Measurements from ENCODE around the gene SEC11A.
"Not testable (repeated sequence)": the region's sequence is repeated elsewhere in the genome, so short reads cannot be mapped to it uniquely, and the experiment has no call there.

Gene SEC11A

DNA sequence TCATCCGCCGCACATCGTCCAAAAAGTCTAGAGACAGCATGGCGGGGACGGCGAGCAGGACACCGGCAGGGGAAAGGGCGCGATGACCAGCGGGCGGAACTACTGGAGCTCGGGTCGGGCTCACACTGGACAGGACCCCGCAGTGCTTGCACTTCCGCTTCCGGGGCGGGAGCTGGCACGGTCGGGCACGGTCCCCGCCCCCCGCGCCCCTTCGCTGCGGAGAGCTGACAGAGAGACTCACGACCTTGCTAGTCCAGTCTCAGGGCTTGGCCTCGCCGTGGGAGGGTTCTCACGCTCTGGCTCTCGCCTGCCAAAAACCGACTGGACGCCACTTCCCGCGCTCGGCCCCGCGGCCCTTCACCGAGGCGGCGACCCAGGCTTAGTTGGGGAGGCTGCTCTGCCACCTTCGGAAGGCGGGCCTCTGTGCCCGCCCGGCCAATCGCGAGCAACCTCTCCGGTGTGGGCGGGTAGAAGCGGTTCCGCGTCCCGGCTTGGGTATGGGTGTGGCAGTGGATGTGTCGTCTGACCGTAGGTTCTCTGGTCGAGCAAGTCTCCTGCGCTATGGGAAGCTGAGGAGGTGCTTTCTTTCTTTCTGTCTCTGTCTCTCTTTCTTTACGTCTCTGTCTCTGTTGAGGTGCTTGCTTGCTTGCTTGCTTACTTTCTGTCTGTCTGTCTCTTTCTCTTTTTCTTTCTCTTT, at the start of gene SEC11A:
Gene SEC11A (minus strand): TSS at position 104 of the 697 bp plus-strand sequence. CDS start 64 bp downstream, at position 40.
- peak; percentile 91 for DNase-seq

DNA sequence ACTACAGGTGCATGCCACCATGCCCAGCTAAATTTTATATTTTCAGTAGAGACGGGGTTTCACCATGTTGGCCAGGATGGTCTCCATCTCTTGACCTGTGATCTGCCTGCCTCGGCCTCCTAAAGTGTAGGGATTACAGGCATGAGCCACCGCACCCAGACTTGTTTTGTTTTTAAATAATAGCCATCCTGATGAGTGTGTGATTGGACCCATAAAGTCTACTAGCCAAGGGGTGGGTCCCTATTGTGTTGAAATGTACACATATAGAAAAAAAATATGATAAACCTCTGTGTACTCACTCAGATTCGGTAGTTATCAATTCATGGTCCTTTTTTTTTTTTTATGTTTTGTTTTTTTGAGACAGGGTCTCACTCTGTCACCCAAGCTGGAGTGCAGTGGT, 49.7 kb upstream of the SEC11A start:
- DNase-seq = no peak

DNA sequence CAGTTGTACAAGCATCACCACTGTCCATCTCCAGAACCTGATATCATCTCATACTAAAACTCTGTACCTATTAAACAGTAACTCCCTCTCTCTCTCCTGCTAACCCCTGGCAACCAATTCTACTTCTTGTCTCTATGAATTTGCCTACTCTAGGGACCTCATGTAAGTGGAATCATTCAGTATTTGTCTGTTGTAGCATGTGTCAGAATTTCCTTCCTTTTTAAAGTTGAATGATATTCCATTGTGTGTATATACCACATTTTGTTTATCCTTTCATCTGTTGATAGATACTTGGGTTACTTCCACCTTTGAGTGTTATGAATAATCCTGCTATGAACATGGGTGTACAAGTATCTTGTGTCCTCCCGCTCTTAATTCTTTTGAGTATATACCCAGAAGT, 49.0 kb upstream of the SEC11A start:
- DNase-seq = no peak

DNA sequence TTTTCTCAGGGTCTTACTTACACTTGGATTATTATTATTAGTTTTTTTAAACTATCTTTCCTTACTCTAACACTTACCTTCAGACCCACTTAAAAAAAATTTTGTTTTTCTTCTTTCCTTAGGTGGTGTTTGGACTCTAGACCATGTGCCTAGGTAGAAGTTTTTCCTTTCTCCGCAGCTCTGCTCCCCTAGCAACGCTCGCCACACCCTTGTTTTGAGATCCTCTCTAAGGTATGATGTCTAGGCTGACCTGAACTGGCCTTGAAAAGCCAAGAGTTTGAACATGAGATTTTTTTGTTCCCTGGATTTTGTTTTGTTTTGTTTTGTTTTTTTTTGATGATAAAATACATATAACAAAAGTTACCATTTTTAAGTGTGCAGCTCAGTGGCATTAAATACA, 48.6 kb upstream of the SEC11A start:
- DNase-seq = no peak

DNA sequence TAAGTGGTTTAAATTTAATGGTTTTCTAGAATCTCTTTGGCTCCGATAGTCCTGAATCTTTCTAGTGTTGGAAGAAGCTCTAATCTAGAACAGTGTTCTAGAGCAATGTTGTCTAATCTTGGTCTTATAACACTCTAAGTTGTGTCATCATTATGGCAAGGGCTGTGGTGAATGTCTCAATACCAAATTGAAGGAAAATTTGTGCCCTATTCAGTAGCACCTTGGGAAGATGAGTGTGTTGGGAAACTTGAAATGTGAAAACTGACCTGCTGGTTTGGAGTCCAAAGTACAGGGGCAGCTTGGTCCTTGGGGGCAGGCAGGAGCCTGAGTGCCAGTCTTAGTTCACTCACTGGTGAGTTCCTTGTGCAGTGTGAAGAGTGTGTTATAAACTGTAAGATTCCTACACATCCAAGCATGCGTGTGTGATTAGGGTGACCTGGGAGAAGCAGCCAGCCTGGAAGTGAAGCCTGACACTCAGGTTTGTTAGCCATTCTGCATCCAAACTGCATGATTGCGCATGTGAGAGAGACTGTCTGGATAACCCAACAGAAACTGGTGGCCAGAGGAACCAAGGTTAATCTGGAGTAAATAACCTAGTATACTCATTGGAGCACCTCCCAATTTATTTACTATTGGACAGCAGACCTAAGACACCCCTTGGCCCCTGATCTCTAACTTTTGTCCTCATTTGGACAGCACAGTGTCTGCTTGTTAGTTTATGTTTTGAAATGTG, 47.1 kb upstream of the SEC11A start:
- no peak for DNase-seq

DNA sequence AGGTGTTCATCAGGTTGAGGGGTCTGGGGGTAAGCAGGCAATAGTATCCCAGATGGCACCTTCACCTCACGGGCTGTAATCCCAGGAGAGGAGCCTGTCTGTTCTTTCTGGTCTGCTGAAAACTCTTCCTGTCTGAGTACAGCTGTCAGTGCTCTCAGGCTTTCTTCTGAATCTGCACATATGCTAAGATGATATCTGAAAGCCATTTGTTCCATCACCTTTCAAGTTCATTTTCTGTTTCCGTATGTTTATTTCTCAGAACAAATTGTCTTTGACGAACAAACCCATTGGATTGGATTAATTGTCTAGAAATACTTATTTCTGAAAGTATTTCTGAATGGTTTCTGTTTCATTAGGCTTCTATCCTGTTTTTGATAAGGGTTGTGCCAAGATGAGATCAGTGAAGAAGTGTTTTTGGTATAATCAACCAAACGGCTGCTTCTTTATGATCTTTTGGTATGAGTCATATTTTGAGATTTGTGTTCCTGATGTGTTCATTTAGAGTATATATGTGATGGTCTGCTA, 45.7 kb upstream of the SEC11A start:
- no peak for DNase-seq

DNA sequence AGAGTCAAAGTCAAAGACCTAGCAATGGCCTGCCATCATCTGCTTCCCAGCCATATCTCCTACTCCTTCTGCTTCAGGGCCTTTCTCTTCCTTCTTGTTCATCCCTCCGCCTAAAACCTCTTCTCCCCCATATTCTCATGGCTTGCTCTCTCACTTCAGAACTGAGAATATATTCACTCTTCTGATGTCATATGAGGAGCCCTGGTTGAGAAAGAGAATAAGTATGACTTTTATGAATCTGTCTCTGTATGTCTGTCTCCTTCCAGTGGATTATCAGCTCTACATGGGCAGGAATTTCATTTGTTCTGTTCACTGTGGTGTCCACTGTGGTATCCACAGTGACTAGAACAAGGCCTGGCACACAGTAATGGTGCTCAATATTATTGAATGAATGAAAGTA, 44.3 kb upstream of the SEC11A start:
- DNase-seq = no peak

DNA sequence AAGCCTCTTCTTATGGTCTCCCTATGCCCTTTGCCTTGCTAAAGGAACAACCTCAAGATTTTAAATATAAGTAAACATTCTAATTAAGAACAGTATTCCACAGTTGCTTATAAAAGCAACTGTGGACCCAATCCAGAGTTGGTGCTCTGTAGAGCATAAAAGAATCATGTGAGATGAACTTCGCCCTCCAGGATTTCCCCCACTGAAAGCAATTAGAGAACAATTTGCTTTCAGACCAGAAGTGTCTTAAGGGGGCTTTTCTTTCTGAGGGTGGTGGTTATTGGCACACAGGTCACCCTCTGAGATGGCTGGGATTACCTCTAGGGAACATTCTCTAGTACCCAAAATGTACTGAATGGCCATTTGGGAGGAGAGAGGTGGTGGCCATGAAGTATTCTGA, 43.1 kb upstream of the SEC11A start:
- no peak for DNase-seq

DNA sequence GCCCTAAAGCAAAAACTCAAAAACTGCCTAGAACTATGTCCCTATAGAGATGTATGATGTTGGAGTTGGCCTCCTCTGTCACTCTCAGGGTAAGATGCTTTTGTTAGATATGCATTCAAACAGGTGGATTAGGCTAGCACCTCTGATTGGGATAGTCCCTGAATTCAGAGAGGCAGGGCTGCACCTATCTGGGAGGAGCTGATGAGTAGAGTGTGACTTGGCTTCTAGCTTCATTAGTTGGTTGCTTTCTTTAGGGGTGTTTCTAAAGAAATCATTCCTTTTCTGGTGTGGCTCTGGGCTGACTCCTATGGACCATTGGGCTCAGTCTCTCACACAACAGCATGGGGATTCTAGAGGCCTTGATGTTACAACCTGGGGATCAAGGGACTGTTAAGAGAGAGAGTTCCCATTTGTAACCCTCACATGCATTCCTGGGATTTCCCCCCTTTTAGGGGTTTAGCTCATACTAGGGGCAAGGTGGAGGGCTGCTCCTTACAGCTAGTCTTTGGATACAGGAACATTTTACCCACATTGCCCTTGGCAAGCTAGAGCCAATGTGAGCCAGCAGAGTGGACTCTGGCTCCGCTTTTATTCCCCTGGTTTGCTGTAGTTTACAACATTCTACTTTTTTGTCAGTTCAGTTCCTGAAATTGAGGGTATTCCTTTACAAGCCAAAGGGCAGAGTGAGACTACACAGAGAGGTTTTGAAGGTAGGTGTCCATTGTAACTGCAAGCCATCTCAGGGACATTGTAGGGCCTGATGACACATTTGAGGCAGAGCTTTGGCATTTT, 40.0 kb upstream of the SEC11A start:
- no peak for DNase-seq

DNA sequence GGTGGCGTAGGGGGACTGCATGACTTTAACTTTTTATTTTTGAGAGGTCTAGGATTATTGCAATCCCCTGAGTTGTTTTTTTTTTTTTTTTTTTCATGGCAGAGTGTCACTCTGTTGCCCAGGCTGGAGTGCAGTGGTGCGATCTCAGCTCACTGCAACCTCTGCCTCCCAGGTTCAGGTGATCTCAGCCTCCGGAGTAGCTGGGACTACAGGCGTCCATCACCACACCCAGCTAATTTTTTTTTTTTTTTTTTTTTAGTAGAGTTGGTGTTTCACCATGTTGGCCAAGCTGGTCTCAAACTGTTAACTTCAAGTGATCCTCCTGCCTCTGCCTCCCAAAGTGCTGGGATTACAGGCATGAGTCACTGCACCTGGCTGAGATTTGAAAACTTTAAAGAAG, 39.0 kb upstream of the SEC11A start:
- DNase-seq = not testable (repeated sequence)

DNA sequence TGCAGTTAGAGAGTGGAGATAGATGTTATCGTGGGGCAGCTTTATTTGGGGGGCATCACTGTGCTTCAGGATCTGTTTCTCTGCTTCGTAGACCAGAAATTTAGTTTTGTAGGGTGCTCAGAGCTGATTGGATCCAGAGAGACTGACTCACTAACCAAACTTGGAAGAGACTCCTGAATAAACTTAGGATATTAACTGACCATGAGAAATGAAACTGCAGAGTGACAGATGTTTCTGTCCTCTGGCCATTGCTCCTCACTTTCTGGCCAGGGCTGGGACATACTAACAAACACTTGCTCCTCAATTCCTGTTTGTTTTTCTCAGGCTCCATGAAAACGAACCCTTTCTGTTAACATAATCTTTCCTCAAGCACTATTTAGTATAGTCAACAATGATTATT, 36.8 kb upstream of the SEC11A start:
- peak; percentile 4 for DNase-seq

DNA sequence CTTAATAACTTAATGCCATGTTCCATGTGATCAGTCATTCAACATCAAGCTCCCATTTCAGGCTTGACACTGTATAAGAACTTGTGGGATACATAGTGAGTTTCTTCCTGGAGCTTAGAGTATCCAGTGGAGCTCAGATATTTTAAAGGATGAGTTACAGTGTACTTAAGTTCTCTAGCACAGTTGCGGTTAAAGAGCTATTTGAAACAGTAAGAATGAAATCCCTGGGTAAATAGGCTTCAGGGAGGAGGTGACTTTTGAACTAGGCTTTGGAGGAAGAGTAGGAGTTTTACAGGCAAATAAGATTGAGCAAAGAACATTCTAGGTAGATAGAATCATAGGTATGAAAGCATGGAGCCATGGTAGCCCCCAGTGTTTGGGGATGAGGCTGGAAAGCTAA, 36.3 kb upstream of the SEC11A start:
- no peak for DNase-seq

DNA sequence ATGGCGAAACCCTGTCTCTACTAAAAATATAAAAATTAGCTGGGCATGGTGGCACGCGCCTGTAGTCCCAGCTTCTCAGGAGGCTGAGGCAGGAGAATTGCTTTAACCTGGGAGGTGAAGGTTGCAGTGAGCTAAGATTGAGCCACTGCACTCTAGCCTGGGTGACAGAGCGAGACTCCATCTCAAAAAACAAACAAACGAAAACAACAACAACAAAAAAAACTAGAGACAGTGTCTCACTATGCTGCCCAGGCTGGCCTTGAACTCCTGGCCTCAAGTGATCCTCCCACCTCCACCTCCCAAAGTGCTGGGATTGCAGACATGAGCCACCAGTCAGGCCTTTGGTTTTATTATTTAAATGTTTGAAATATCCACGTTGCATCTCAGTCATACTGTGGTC, 35.8 kb upstream of the SEC11A start:
- not testable (repeated sequence) for DNase-seq

DNA sequence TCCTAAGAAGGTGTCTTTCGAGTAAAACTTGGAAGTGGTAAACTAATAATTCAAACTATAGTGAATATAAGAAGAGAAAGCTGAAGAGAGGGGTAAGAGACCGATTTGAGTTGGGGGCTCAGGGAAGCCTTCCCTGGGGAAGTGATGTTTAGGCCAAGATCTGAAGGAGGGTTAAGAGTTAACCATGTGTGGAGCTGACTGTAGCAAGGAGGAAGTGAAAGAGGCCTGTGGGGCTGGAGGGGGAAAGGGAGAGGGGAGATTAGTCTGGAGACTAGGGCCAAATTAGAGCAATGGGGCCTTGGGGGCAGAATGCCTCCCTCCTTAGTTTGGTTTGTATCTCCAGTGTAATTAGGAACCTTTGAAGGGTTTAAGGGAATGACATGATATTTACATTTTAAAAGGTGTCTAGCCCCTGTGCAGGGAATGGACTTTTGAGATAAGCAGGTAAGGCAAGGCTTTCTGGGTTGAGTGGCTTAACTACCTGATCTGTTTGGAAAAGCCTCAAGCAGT, 34.7 kb upstream of the SEC11A start:
- peak; percentile 88 for DNase-seq

DNA sequence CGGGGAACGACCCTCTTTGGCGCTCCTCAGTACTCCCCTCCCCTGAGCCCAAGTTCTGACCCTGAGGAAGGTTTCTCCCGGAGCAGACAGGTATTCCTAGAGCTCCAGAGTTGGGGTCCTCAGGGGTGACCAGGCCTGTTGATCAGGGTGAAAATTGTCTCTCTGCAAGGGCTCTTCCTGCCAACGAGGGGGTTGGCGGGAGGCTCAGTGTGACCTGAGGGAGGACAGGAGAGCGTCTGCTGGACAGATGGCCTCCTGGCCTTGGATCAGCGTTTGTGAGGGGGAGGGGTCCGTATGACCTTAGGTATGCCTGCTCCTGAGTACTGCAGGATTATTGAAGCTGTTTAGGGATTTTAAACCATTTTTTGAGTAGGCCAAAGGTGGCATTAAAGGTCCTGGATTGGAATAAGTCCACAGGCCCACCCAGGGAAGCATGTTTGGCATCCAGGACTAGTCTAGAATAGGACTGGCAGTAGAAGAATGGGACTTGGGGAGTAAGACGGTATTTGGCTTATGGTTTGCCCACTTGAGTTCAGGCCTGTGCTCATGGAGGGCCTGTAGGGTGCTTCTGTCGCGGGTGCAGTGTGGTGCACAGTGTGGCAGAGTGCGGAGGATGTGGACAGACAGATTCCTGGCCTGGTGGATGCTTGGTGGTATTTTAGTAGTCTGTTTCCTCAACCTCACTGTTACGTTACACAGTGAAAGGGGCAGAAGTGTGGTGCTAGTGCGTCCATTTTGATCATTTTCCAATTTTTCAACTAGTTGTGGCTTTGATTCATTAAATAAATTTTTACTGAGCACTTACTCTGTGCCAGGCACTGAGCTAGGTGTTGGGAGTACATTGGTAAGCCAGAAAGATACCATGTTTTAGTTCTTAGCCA, 33.4 kb upstream of the SEC11A start:
- DNase-seq = peak; percentile 56

DNA sequence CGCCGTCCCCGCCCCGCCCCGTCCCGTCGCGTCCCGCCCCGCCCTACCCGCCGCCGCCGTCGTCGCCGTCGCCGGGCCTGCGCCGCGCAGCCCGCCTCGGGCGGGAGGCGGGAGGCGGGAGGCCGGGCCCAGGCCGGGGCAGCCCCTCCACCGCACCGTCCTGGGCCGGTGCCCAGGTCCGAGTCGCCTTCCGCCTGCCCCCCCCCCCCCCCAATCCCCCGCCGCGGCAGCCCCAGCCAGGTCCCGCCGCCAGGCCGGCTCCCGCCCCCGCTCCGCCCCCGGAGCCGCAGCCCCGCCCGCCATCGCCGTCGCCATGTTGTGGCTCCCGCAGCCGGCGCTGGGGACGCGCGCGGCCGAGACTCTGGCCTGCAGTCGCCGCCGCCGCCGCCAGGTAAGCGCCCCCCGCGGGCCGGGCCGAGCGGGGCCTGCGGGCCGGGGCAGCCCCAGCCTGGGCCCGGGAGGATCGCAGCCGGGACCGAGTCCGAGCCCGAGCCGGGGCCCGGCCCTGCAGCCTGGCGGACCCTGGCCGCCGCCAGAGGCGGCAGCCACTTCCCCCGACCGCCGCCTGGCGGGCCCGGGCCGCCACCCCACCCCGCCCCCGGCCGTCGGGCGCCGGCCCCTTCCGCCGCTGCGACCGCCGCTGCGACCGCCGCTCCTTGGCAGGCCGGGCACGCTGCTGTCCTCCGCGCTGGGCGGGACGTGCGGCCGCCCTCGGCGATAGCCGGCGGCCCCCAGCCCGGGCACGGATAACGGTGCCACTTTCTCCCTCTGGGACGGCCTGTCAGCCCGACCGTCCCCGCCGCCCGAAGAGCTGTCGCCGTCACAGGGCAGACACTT, 32.6 kb upstream of the SEC11A start, which contains the start of gene ZNF592:
Gene ZNF592 (plus strand): TSS at position 319 of the 837 bp plus-strand sequence. CDS start 34,084 bp downstream, outside the sequence.
- DNase-seq = peak; percentile 32

DNA sequence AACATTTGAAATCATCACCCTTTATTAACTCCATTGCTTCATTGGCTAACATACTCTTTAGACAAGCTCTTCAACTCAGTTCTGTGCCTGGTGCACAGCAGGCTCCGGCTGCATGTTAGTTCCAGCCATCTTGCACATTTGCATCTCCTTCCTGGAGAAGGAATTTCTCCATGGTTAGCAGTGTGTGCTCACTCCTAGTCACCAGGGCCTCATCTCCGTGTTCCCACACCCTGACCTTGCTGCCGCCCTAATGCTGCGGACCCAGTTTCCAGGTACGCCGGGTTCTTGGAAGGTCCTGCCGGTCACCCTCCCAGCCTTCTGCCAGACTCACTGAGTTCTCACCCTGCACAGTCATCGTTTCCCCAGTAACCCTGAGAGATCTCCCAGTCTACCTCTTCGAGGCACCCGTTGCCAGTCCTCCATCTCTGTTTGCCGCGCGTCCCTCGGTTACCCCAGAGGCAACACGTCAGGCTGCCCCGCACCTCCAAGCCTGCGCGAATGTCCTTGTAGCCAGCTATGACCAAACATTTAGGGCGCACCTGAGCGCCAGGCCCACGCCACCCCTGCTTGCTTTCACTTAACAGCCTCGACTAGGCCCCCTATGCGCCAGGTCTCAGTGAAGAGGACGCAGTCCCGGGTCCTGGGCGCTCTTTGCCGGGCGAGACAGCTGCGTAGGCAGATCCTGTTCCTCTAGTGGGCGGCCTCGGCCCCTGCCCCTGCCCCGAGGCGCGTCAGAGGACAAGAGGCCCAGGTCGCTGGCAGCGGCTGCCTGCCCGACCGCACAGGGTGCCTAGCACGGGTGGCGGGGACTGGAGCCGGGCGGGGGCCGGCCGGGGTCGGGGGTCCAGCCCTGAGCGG, 31.7 kb upstream of the SEC11A start:
- peak; percentile 51 for DNase-seq

DNA sequence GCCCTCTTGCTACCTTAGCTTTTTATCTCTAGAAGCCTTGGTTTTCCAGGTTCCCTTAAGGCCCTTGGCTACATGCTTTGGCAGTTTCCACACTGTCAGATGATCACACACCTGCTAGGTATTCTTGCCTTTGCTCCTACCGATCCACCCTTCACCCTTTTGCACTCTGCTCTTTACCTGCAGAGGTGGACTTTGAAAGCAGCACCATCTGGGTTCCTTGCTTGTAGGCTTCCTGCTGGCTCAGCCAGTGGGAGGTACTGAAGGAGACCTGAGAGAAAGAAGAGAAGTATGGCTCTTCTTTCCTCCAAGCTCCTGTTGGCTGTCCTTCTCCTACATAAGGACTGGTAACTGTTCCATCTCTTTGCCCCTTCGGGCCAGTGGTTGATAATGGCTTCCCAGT, 25.2 kb upstream of the SEC11A start:
- no peak for DNase-seq

DNA sequence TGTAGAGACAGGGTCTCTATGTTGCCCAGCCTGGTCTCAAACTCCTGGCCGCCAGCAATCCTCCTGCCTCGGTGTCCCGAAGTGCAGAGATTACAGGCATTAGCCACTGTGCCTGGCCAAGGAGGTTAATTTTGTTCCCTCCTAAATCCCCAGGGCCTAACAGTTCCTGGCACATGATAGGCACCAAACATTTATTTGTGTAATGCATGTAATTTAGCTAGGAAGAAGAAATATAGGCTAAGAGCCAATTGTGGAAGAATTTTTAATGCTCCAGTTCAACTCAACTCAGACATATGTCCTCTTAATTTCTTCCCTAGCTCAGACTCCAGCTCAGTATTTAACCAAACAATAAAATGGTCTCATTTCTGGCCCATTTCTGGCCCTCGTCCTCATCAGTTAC, 24.8 kb upstream of the SEC11A start:
- no peak for DNase-seq

DNA sequence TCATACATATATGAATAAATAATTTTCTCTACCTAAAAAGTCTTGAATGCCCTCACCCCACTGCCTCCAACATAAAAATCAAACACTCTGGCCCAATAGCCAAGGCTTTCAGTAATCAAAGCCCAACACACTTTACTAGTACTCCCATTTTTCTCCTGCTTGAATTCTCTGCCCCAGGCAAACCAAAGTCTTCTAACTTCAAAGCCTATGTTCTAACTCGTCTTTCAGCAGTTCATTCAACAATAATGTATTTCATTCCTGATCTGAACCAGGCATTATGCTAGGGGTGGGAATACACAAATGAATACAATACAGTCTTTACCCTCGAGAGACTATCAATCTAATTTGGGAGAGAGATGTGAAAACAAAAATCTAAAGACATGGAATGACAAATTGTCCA, 21.1 kb upstream of the SEC11A start:
- no peak for DNase-seq

Measured in MV-4-11 (cell line).